IMR-90 (cell line): ENCODE results near the gene LRRN2. TPM values are rescaled to one million over a fixed set of nuclear protein-coding genes. Genes with fewer than 3 reads are reported as not detected.

Experiments used
- ATAC-seq: fragments of 200-7000 bp; cut with Tn5 transposase; 2 replicates; pipeline ENCODE4 v1.9.1; 2020; ENCODE audit warnings: low read depth, mild to moderate bottlenecking, moderate library complexity
- BruUV-seq: library from RNA; stranded (reverse); fragments of 400-500 nt; replicated peaks from 2 replicates; lab custom pipeline; 2021; lab: Mats Ljungman, UMichigan
- CTCF ChIA-PET: fragments of 300-600 bp; formaldehyde crosslinking; extraction: SDS; loops from one replicate; lab custom pipeline; 2021; ENCODE audit warnings: antibody characterized with exemption; lab: Yijun Ruan, JAX
- POLR2A ChIA-PET: fragments of 300-600 bp; sonication (Branson Sonifier 250); formaldehyde crosslinking; loops from one replicate; lab custom pipeline; 2022; ENCODE audit warnings: antibody characterized with exemption; ENCODE audit not compliant: unreplicated experiment; lab: Charles Lee
- DNase-seq: peaks from one replicate; pipeline ENCODE4 v3.0.0; 2013
- H2AFZ ChIP-seq: replicated peaks from 2 replicates; pipeline ENCODE3; 2013; ENCODE audit warnings: low read length, mild to moderate bottlenecking; ENCODE audit not compliant: poor library complexity
- H2AK5ac ChIP-seq: 2 replicates; pipeline ENCODE4 v1.6.1; 2013; ENCODE audit warnings: low read depth, low read length, inconsistent platforms
- H2AK9ac ChIP-seq: replicated peaks from 2 replicates; pipeline ENCODE3; 2013; ENCODE audit warnings: mild to moderate bottlenecking, low read depth, low read length, moderate library complexity; ENCODE audit not compliant: poor library complexity
- H2BK120ac ChIP-seq: 2 replicates; pipeline ENCODE4 v1.6.1; 2013; ENCODE audit warnings: low read depth, low read length, inconsistent platforms
- H2BK15ac ChIP-seq: 3 replicates; pipeline ENCODE4 v1.6.1; 2013; ENCODE audit warnings: low read depth, low read length, inconsistent platforms
- H2BK20ac ChIP-seq: 2 replicates; pipeline ENCODE4 v1.6.1; 2013; ENCODE audit warnings: low read depth, mild to moderate bottlenecking, inconsistent platforms, low read length, moderate library complexity
- H2BK5ac ChIP-seq: 2 replicates; pipeline ENCODE4 v1.6.1; 2013; ENCODE audit warnings: mild to moderate bottlenecking, low read depth, low read length, inconsistent platforms; ENCODE audit not compliant: poor library complexity, severe bottlenecking
- H3K14ac ChIP-seq: replicated peaks from 2 replicates; pipeline ENCODE4 v1.6.1; 2013; ENCODE audit warnings: low read depth, low read length, inconsistent platforms
- H3K18ac ChIP-seq: 2 replicates; pipeline ENCODE4 v1.6.1; 2013; ENCODE audit warnings: low read depth, low read length, control low read depth
- H3K23ac ChIP-seq: 2 replicates; pipeline ENCODE4 v1.6.1; 2013; ENCODE audit warnings: low read depth, low read length, inconsistent platforms
- H3K27ac ChIP-seq: 2 replicates; pipeline ENCODE4 v1.5.1; 2013; ENCODE audit warnings: mild to moderate bottlenecking, control low read depth, low read length; ENCODE audit not compliant: insufficient read depth
- H3K27me3 ChIP-seq: 2 replicates; pipeline ENCODE4 v1.6.1; 2013; ENCODE audit warnings: low read length; ENCODE audit not compliant: control insufficient read depth, insufficient read depth
- H3K36me3 ChIP-seq: 2 replicates; pipeline ENCODE4 v1.6.1; 2013; ENCODE audit warnings: low read length, mixed read lengths; ENCODE audit not compliant: control insufficient read depth, insufficient read depth
- H3K4ac ChIP-seq: 2 replicates; pipeline ENCODE4 v1.6.1; 2013; ENCODE audit warnings: low read depth, low read length, inconsistent platforms
- H3K4me1 ChIP-seq: 2 replicates; pipeline ENCODE4 v1.6.1; 2013; ENCODE audit warnings: low read length, mixed read lengths; ENCODE audit not compliant: control insufficient read depth, insufficient read depth
- H3K4me2 ChIP-seq: 2 replicates; pipeline ENCODE4 v1.6.1; 2013; ENCODE audit warnings: low read depth, mild to moderate bottlenecking, control low read depth, low read length, moderate library complexity
- H3K4me3 ChIP-seq: 2 replicates; pipeline ENCODE4 v1.5.1; 2013; ENCODE audit warnings: low read depth, mild to moderate bottlenecking, control low read depth, low read length, moderate library complexity; ENCODE audit not compliant: insufficient read depth
- H3K56ac ChIP-seq: 2 replicates; pipeline ENCODE4 v1.6.1; 2013; ENCODE audit warnings: low read length, inconsistent platforms; ENCODE audit not compliant: insufficient read depth; ENCODE audit errors: extremely low read depth
- H3K79me1 ChIP-seq, 2 experiments: 2 replicates each; pipeline ENCODE4 v1.6.1; 2013; ENCODE audit warnings: low read length in 2 of 2, inconsistent platforms in 1 of 2, low read depth in 1 of 2
- H3K9ac ChIP-seq: 2 replicates; pipeline ENCODE4 v1.6.1; 2013; ENCODE audit warnings: low read depth, low read length, control low read depth
- H3K9me1 ChIP-seq: 2 replicates; pipeline ENCODE4 v1.6.1; 2013; ENCODE audit warnings: low read length, inconsistent platforms; ENCODE audit not compliant: insufficient read depth
- H3K9me3 ChIP-seq: 2 replicates; pipeline ENCODE4 v1.6.1; 2013; ENCODE audit warnings: low read length; ENCODE audit not compliant: control insufficient read depth, insufficient read depth
- H4K20me1 ChIP-seq: 2 replicates; pipeline ENCODE4 v1.6.1; 2013; ENCODE audit warnings: low read length, inconsistent platforms; ENCODE audit not compliant: insufficient read depth
- H4K5ac ChIP-seq: 2 replicates; pipeline ENCODE4 v1.6.1; 2013; ENCODE audit warnings: mild to moderate bottlenecking, low read depth, low read length, control low read depth
- H4K8ac ChIP-seq, 2 experiments: 2 replicates each; pipeline ENCODE4 v1.6.1; 2013; ENCODE audit warnings: low read depth in 2 of 2, low read length in 2 of 2, control low read depth in 1 of 2, inconsistent platforms in 1 of 2
- H4K91ac ChIP-seq: 2 replicates; pipeline ENCODE4 v1.6.1; 2013; ENCODE audit warnings: low read depth, low read length, inconsistent platforms; ENCODE audit not compliant: insufficient read depth
- BHLHE40 ChIP-seq: fragments of 150-350 bp; IDR thresholded peaks from 2 replicates; pipeline ENCODE4 v1.6.1; 2016; ENCODE audit warnings: mild to moderate bottlenecking, low read depth, low read length
- POLR2A ChIP-seq: IDR thresholded peaks from 2 replicates; pipeline ENCODE4 v1.6.1; 2012; ENCODE audit warnings: mild to moderate bottlenecking, low read depth, low read length
- WGBS, 2 experiments: methylation state at CpG; one replicate each; pipeline versions ENCODE4 v1.1.5 to v1.1.7; 2013; ENCODE audit warnings: missing lambda C conversion rate in 2 of 2; ENCODE audit not compliant: insufficient read length in 1 of 2; ENCODE audit errors: extremely low coverage in 2 of 2; 5-methylcytosine and 5-hydroxymethylcytosine counted together
- dilution Hi-C: fragments of 300-500 bp; cut with HindIII; formaldehyde crosslinking; loops from one replicate; pipeline ENCODE4 v1.14.3; 2018; ENCODE audit warnings: low sequenced_read_pairs; ENCODE audit not compliant: unreplicated experiment
- in situ Hi-C: fragments of 300-500 bp; cut with MboI; formaldehyde crosslinking; loops from 3 replicates; pipeline ENCODE4 v1.14.3; 2019; ENCODE audit warnings: low sequenced_read_pairs, inconsistent platforms, mixed read lengths
- intact Hi-C: fragments of 100-400 bp; cut with micrococcal nuclease; formaldehyde crosslinking; loops from 2 replicates; pipeline ENCODE4 v1.10.0; 2022
- polyA plus RNA-seq, 3 experiments: library from polyadenylated mRNA; depleted of rRNA; stranded (reverse); fragments of >200 nt; gene quantifications; 2 replicates each; pipeline ENCODE4 v1.2.3, GENCODE V29; 2012; ENCODE audit warnings: low replicate concordance in 1 of 3
- total RNA-seq: library from RNA; depleted of rRNA; stranded (reverse); fragments of >200 nt; gene quantifications from 2 replicates; pipeline ENCODE4 v1.2.3, GENCODE V29; 2012

The LRRN2 gene
- total and polyA plus RNA-seq, 2 of the 4 experiments (the other 2 are of a cell fraction), result not detected

DNA sequence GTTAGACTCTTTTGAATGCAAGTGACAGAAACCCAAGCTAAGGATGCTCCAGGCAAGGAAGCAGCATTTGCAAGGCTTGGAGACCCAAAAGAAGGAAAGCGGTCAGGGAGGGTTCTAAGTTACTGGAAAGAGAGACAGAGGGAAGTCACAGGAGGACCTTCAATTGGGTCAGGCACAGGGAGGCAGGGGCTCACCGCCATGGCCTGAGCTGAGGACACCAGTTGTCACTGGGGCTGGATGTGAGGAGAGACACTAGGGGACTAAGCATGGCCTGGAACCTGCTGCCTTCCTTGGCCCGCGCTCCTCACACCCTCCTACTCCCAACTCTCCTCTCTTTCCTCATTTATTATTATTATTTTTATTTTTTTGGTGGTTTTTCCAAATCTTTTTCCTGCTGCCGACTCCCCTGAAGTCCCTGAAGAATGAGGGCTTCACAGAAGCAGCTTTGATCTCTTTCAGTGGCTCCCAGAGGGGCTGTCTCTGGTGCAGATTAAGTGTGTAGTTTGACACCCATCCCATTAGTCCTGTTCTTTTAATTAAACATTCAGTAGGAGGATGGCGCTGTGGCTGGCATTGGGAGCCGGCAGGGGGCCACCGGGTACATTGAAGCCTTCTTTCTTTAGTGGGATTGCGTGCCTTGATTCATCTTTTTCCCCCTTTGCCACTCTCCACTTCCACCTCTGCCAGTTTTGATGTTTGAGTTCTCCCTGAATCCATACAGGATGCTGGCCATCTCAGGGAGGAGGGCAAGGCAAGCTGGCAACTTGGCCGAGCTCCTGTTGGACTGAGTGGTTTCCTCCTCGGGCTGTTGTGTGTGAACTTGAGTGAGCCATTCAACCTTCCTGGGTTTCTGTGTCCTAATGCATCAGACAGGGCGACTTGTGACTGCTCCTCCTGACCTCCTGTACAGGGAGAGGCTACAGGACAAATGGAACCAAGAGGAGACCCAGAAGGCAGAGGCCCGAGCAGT lies 110.0 kb downstream of the LRRN2 start:
- CTCF ChIA-PET, result no interaction called here
- no peak overlapping the region for H3K9ac ChIP-seq
- H4K20me1 ChIP-seq, result no peaks in the 10 kb centered on the region
- POLR2A ChIA-PET, result no interaction called here
- no peak overlapping the region for H3K56ac ChIP-seq
- peaks cover 10% of the 10 kb centered on the region for H3K27me3 ChIP-seq
- no peak for ATAC-seq
- no peak overlapping the region for H2BK15ac ChIP-seq
- no peak overlapping the region for H2AK5ac ChIP-seq
- H3K4me3 ChIP-seq, result no peak overlapping the region
- H3K4me2 ChIP-seq, result no peak overlapping the region
- H3K4me1 ChIP-seq, result peaks cover 1% of the 10 kb centered on the region; the same call in 1 of the 2 replicates
- H4K91ac ChIP-seq, result no peak overlapping the region
- H2BK20ac ChIP-seq, result no peak overlapping the region
- intact Hi-C loops (no loop called here), in situ Hi-C loops (no loop called here), dilution Hi-C loops (no loop called here)
- DNase-seq, result no peak
- BruUV-seq, result no TSS peak
- no peak overlapping the region for H2BK5ac ChIP-seq
- H3K23ac ChIP-seq, result no peak overlapping the region
- WGBS, 2 experiments, result 76 to 90% methylated on average over 2 to 3 of the region's 13 CpGs
- H2AK9ac ChIP-seq, result no peak overlapping the region
- H3K9me1 ChIP-seq, result no peaks in the 10 kb centered on the region
- no peak overlapping the region for H4K8ac ChIP-seq
- TF ChIP-seq BHLHE40 (no peak), POLR2A (no peak)
- H3K4ac ChIP-seq, result no peak overlapping the region
- no peak overlapping the region for H2AFZ ChIP-seq
- H3K27ac ChIP-seq, result no peak overlapping the region
- H3K18ac ChIP-seq, result no peak overlapping the region
- no peak overlapping the region for H3K14ac ChIP-seq
- no peaks in the 10 kb centered on the region for H3K36me3 ChIP-seq
- H3K79me1 ChIP-seq, result no peaks in the 10 kb centered on the region
- H4K5ac ChIP-seq, result no peak overlapping the region
- H3K9me3 ChIP-seq, result no peaks in the 10 kb centered on the region
- H2BK120ac ChIP-seq, result no peak overlapping the region
